Activated CD8-positive, alpha-beta T cell treated with anti-CD3 and anti-CD28 coated beads for 36 hours (primary cell): ENCODE measurements around the gene TMA7. TPM values are rescaled to one million over a fixed set of nuclear protein-coding genes. Genes with fewer than 3 reads are reported as not detected.
"Not testable (repeated sequence)": the region's sequence is repeated elsewhere in the genome, so short reads cannot be mapped to it uniquely, and the experiment has no call there.

ENCODE experiments used
- ATAC-seq: fragments of 200-7000 bp; cut with Tn5 transposase; one replicate; pipeline ENCODE4 v1.10.0; 2021; ENCODE audit warnings: mild to moderate bottlenecking, moderate library complexity
- CTCF ChIA-PET: fragments of 350-600 bp; sonication (Branson Sonifier 250); formaldehyde crosslinking; loops from one replicate; lab custom pipeline; 2021; ENCODE audit warnings: antibody characterized with exemption; lab: Charles Lee
- POLR2A ChIA-PET: fragments of 350-600 bp; sonication (Branson Sonifier 250); formaldehyde crosslinking; loops from one replicate; lab custom pipeline; 2021; ENCODE audit warnings: antibody characterized with exemption; lab: Charles Lee
- DNase-seq: peaks from one replicate; pipeline ENCODE4 v3.0.0-alpha.2; 2020
- H3K27ac Mint-ChIP-seq: one replicate; pipeline ENCODE4 v1.8.0; 2021; ENCODE audit warnings: mild to moderate bottlenecking, mixed read lengths
- H3K27me3 Mint-ChIP-seq: one replicate; pipeline ENCODE4 v1.8.0; 2021; ENCODE audit warnings: mixed read lengths
- H3K36me3 Mint-ChIP-seq: one replicate; pipeline ENCODE4 v1.8.0; 2021; ENCODE audit warnings: low read depth, mixed read lengths
- H3K4me1 Mint-ChIP-seq: one replicate; pipeline ENCODE4 v1.8.0; 2021; ENCODE audit warnings: low read depth, mixed read lengths
- H3K4me3 Mint-ChIP-seq: one replicate; pipeline ENCODE4 v1.8.0; 2021; ENCODE audit warnings: mild to moderate bottlenecking, moderate library complexity, mixed read lengths
- H3K9me3 Mint-ChIP-seq: one replicate; pipeline ENCODE4 v1.8.0; 2021; ENCODE audit warnings: mixed read lengths
- intact Hi-C: fragments of 100-400 bp; cut with micrococcal nuclease; formaldehyde crosslinking; loops from one replicate; pipeline ENCODE4 v1.10.0; 2022
- total RNA-seq, 2 experiments: library from RNA; stranded (reverse); gene quantifications; one replicate each; pipeline ENCODE4 v1.2.3, GENCODE V29; 2021
- TF ChIP-seq, protein P1 (sequence below): fragments of 200-600 bp; IDR thresholded peaks from one replicate; pipeline ENCODE4 v1.8.0; 2022; ENCODE audit warnings: antibody characterized with exemption, mild to moderate bottlenecking

TMA7 gene
- total RNA-seq, 2 experiments from 2014 or later, result 312 to 334 TPM

DNA sequence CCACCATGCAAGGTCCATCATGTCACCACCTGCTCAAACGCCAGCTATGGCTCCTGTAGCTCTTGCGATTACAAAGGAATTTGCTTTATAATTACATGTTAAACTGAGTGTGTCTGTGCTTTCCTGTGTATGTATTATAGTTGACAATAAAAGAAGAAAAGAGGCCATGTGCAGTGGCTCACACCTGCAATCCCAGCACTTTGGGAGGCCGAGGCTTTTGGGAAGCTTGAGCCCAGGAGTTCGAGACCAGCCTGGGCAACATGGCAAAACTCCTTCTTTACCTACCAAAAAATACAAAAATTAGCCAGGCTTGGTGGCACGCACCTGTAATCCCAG, 33.5 kb downstream of the TMA7 start:
- Mint-ChIP-seq H3K36me3 (peaks cover 17% of the 10 kb centered on the region), H3K4me3 (peak overlapping the region; percentile 80), H3K27ac (peak overlapping the region; percentile 96), H3K27me3 (no peaks in the 10 kb centered on the region), H3K9me3 (no peaks in the 10 kb centered on the region), H3K4me1 (peaks cover 53% of the 10 kb centered on the region)
- TF ChIP-seq, protein P1, sequence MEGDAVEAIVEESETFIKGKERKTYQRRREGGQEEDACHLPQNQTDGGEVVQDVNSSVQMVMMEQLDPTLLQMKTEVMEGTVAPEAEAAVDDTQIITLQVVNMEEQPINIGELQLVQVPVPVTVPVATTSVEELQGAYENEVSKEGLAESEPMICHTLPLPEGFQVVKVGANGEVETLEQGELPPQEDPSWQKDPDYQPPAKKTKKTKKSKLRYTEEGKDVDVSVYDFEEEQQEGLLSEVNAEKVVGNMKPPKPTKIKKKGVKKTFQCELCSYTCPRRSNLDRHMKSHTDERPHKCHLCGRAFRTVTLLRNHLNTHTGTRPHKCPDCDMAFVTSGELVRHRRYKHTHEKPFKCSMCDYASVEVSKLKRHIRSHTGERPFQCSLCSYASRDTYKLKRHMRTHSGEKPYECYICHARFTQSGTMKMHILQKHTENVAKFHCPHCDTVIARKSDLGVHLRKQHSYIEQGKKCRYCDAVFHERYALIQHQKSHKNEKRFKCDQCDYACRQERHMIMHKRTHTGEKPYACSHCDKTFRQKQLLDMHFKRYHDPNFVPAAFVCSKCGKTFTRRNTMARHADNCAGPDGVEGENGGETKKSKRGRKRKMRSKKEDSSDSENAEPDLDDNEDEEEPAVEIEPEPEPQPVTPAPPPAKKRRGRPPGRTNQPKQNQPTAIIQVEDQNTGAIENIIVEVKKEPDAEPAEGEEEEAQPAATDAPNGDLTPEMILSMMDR, result no peak
- CTCF ChIA-PET, result interaction anchor here (0.6 to 4.9 kb wide), 20 partner anchors 11 to 285 kb away, joined by 3 to 35 read pairs (median 4); partner anchors contain the start of genes CCDC51, CDC25A, PFKFB4 and SLC26A6
- no peak for ATAC-seq
- DNase-seq, result no peak
- POLR2A ChIA-PET, result interaction anchor here (0.9 to 3.6 kb wide), 11 partner anchors 9 to 556 kb away, joined by 3 to 12 read pairs (median 5); partner anchors contain the start of genes ATRIP, CCDC51, IMPDH2 and PFKFB4
- intact Hi-C loops, result loop anchor here (5.0 kb wide), 2 partner anchors 34 to 74 kb away; no protein-coding TSS in a partner anchor

DNA sequence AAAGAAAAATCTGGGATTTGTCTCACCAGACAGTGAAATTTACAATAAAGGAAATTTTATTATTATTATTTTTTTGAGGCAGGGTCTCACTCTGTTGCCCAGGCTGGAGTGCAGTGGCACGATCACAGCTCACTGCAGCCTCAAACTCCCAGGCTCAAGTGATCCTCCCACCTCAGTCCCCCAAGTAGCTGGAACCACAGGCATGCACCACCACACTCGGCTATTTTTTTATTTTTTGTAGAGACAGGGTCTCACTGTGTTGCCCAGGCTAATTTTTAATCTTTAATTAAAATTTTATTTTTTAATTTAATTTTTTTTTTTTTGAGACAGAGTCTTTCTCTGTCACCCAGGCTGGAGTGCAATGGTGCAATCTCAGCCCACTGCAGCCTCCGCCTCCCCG, 34.0 kb downstream of the TMA7 start:
- not testable (repeated sequence) for ATAC-seq, DNase-seq, H3K4me3 Mint-ChIP-seq, H3K27me3 Mint-ChIP-seq, H3K9me3 Mint-ChIP-seq
- POLR2A ChIA-PET, result interaction anchor here (1.1 to 3.6 kb wide), 6 partner anchors 9 to 85 kb away, joined by 4 to 12 read pairs (median 8); partner anchors contain the start of genes CCDC51, PFKFB4, SHISA5 and TMA7
- Mint-ChIP-seq H3K4me1 (peaks cover 53% of the 10 kb centered on the region), H3K36me3 (peaks cover 16% of the 10 kb centered on the region), H3K27ac (peak overlapping the region; percentile 49)
- intact Hi-C loops, result loop anchor here (5.0 kb wide), 2 partner anchors 33 to 73 kb away; no protein-coding TSS in a partner anchor
- CTCF ChIA-PET, result interaction anchor here (0.6 to 4.9 kb wide), 15 partner anchors 11 to 286 kb away, joined by 3 to 35 read pairs (median 4); partner anchors contain the start of genes CDC25A, PFKFB4 and SLC26A6

DNA sequence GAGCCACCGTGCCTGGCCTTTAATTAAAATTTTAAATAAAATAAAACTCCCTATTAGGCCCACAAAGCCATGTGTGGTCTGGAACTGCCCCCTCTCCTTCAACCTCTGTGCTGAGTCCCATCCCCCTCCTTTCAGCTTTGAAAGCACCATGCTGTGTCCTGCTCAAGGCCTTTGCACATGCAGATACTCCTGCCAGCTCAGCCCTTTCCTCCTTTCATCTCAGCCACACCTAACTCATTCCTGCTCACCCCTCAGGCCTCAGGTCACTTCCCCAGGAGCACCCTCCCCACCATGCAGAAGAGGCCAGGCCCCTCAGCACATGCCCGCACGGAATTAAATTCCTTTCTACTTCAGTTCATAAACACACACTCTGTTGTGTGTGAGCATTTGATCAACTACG, 34.6 kb downstream of the TMA7 start:
- H3K4me3 Mint-ChIP-seq, result no peak overlapping the region
- H3K4me1 Mint-ChIP-seq, result peaks cover 52% of the 10 kb centered on the region

DNA sequence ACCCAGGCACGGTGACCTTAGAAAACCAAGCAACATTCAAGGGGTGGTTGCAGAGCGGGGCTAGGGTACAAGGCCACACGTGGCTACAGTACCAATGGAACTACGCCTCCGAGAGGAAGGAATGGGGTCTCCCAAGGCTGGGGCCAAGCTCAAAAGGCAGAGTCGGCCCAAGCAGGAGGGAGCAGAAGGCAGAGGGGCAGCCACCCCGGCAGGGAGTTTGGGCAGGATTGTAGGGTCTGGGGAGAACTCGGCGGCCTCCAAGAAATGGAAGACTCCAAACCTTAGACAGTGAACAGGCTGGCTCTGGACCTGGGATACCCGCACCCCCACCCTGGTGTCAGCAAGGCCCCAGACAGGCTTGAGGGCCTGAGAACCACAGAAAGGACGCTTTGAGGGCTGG, 35.1 kb downstream of the TMA7 start:
- Mint-ChIP-seq H3K36me3 (peaks cover 7% of the 10 kb centered on the region), H3K4me1 (peaks cover 50% of the 10 kb centered on the region), H3K4me3 (no peak overlapping the region), H3K27ac (peak overlapping the region; percentile 71), H3K9me3 (no peaks in the 10 kb centered on the region), H3K27me3 (no peaks in the 10 kb centered on the region)
- intact Hi-C loops, result no loop called here
- DNase-seq, result no peak
- CTCF ChIA-PET, result interaction anchor here (2.7 kb wide), 1 partner anchor 32 kb away, joined by 8 read pairs; no protein-coding TSS in a partner anchor
- POLR2A ChIA-PET, result interaction anchor here (1.0 to 3.6 kb wide), 2 partner anchors 8 to 29 kb away, joined by 4 to 11 read pairs; partner anchors contain the start of gene SHISA5
- TF ChIP-seq, protein P1, result no peak
- ATAC-seq, result no peak

More for the DNA sequence above, 34.6 kb downstream of the TMA7 start:
- POLR2A ChIA-PET, result interaction anchor here (3.6 kb wide), 1 partner anchor 30 kb away, joined by 11 read pairs; the partner anchor contains the start of gene SHISA5
- Mint-ChIP-seq H3K36me3 (peaks cover 10% of the 10 kb centered on the region), H3K27ac (peak overlapping the region; percentile 71), H3K9me3 (no peaks in the 10 kb centered on the region), H3K27me3 (no peaks in the 10 kb centered on the region)
- TF ChIP-seq, protein P1, result no peak
- CTCF ChIA-PET, result interaction anchor here (2.7 kb wide), 1 partner anchor 32 kb away, joined by 8 read pairs; no protein-coding TSS in a partner anchor
- intact Hi-C loops, result loop anchor here (5.0 kb wide), 2 partner anchors 33 to 73 kb away; no protein-coding TSS in a partner anchor
- ATAC-seq (no peak), DNase-seq (no peak)

DNA sequence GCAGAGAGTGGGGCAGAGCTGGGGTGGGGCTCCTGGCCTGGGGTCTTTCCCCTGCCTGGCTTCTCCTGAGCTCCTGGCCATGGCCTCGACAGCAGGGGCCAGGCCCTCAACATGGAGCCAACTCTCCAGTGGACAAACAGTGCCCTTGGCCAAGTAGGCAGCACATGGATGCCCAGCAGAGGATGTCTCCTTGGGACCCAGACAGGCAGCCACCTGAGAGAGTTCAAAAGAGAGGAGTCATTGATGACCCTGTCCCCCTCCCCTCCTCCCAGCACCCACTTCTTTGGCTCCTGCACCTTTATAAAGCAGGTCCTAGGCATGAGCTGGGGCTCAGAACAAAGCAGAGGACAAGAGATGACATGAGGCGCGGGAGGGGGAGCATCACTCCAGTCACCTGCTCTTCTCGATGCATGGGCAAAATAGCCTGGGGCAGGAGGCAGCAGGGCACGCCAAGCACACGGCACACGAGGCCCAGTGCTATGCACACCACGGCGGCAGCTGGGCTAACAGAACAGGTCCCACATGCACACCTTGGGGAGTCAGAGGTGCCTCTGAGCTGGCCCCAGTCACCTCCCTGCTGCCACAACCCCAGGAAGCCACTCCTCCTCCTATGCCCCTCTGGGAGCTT, 36.5 kb downstream of the TMA7 start:
- no peak for DNase-seq
- peak overlapping the region; percentile 34 for H3K27ac Mint-ChIP-seq
- H3K4me3 Mint-ChIP-seq, result no peak overlapping the region
- intact Hi-C loops, result no loop called here
- ChIA-PET CTCF (interaction anchor here (1.0 to 1.5 kb wide), 4 partner anchors 31 to 81 kb away, joined by 3 to 5 read pairs (median 3); no protein-coding TSS in a partner anchor), POLR2A (interaction anchor here (1.0 to 2.9 kb wide), 4 partner anchors 9 to 40 kb away, joined by 3 to 18 read pairs (median 4); a partner anchor contains a TSS)
- no peaks in the 10 kb centered on the region for H3K27me3 Mint-ChIP-seq
- no peak for ATAC-seq
- no peaks in the 10 kb centered on the region for H3K9me3 Mint-ChIP-seq
- H3K4me1 Mint-ChIP-seq, result peaks cover 42% of the 10 kb centered on the region
- H3K36me3 Mint-ChIP-seq, result peaks cover 3% of the 10 kb centered on the region
- TF ChIP-seq, protein P1, result no peak
